ENCODE data around the gene MMRN2.

- TF ChIP-seq BHLHE40 (IDR thresholded peaks at IDR 0.05; ENCODE audit: borderline replicate concordance) (no peak), LEF1 (IDR thresholded peaks at IDR 0.05; ENCODE audit: borderline replicate concordance) (no peak), PKNOX1 (IDR thresholded peaks at IDR 0.05) (no peak), L3MBTL2 (conservative IDR thresholded peaks at IDR 0.05) (no peak), TARDBP (IDR thresholded peaks at IDR 0.05) (no peak), NFRKB (IDR thresholded peaks at IDR 0.05) (no peak), FOXA1 (IDR thresholded peaks at IDR 0.05) (no peak), SUZ12 (IDR thresholded peaks at IDR 0.05) (no peak), SP1 (IDR thresholded peaks at IDR 0.05) (no peak), FOXM1 (IDR thresholded peaks at IDR 0.05; ENCODE audit: borderline replicate concordance) (no peak), HDGF (IDR thresholded peaks at IDR 0.05; ENCODE audit: borderline replicate concordance) (no peak)
Measured at GRCh38 chr10:86945361-86946212, 11.8 kb downstream of the MMRN2 start.
